Measurements from ENCODE around the gene WT1. TPM values are rescaled to one million over a fixed set of nuclear protein-coding genes. Genes with fewer than 3 reads are reported as not detected.

WT1 gene
- total and polyA plus RNA-seq, 10 of the 15 experiments (the other 5 are each of a cell fraction or from before 2014, with no cell fraction given) = 0.07 to 0.37 (median 0.08) TPM; not detected in 7

- no peak for TF ChIP-seq CTCF (IDR thresholded peaks at IDR 0.05 in 2 of 3, conservative IDR thresholded peaks at IDR 0.05 in 1 of 3; ENCODE audit: control insufficient read depth in 2 of 3, extremely low read depth in 1 of 3, insufficient read depth in 1 of 3, low read depth in 3 of 3, low read length in 3 of 3)
Observed at GRCh38 chr11:32343325-32344008, 91.9 kb downstream of the WT1 start (continued).

GRCh38 chr11:32341620-32342613 is 93.4 kb downstream of the WT1 start:
- DNase-seq (ENCODE audit: low read depth, low spot score) = no peak
- no peak for ATAC-seq
- Histone ChIP-seq H4K20me1 (ENCODE audit: control insufficient read depth, insufficient read depth) (no peaks in the 10 kb centered on the region), H3K27me3 (replicated peaks in 1 of 2; ENCODE audit: control insufficient read depth in 2 of 2, insufficient read depth in 2 of 2, low read length in 1 of 2) (no peaks in the 10 kb centered on the region; a peak in 1 of 4 replicates), H3K79me2 (ENCODE audit: control insufficient read depth, insufficient read depth, low read length) (no peaks in the 10 kb centered on the region), H3K4me3 (no peak overlapping the region), H3K27ac (ENCODE audit: control insufficient read depth, insufficient read depth) (no peak overlapping the region), H3K9ac (ENCODE audit: control insufficient read depth, insufficient read depth, low read length) (no peak overlapping the region), H2AFZ (ENCODE audit: control insufficient read depth, low read depth, low read length) (no peak overlapping the region), H3K4me1 (ENCODE audit: control insufficient read depth, insufficient read depth, low read length) (no peaks in the 10 kb centered on the region), H3K36me3 (ENCODE audit: control insufficient read depth in 2 of 2, insufficient read depth in 2 of 2, low read length in 1 of 2) (no peaks in the 10 kb centered on the region), H3K4me2 (ENCODE audit: control insufficient read depth, insufficient read depth) (no peak overlapping the region), H3K9me3 (replicated peaks; ENCODE audit: control insufficient read depth, insufficient read depth, low read length) (no peaks in the 10 kb centered on the region)
- RAD21 ChIA-PET (ENCODE audit: unreplicated experiment) = interaction anchor here (1.1 kb wide), 1 partner anchor 47 kb away, joined by 3 read pairs; no protein-coding TSS in a partner anchor
- WGBS (ENCODE audit: insufficient coverage, insufficient replicate concordance, low lambda C conversion rate, missing lambda C conversion rate) = 49% methylated on average over 10 of the region's 10 CpGs
- BruUV-seq (replicated peaks) = no TSS peak
- POLR2A ChIA-PET = interaction anchor here (0.7 to 1.4 kb wide), 2 partner anchors 10 to 79 kb away, joined by 3 to 5 read pairs; no protein-coding TSS in a partner anchor
- intact Hi-C loops (cut with micrococcal nuclease; ENCODE audit: unreplicated experiment) (no loop called here), in situ Hi-C loops (cut with MboI) (no loop called here)
- no peak for FAIRE-seq
- CTCF ChIA-PET = interaction anchor here (0.6 kb wide), 1 partner anchor 37 kb away, joined by 3 read pairs; no protein-coding TSS in a partner anchor
- SMC1A ChIA-PET (ENCODE audit: uncharacterized antibody, unreplicated experiment) = interaction anchor here (0.6 to 1.7 kb wide), 3 partner anchors 10 to 242 kb away, joined by 3 to 8 read pairs (median 4); partner anchors contain the start of gene EIF3M
- TF ChIP-seq KAT2A (conservative IDR thresholded peaks at IDR 0.05; ENCODE audit: control insufficient read depth, low read depth, low read length) (no peak), PML (IDR thresholded peaks at IDR 0.05; ENCODE audit: low read length) (no peak), MTA3 (IDR thresholded peaks at IDR 0.05; ENCODE audit: borderline replicate concordance, low read length) (no peak), RELA (IDR thresholded peaks at IDR 0.05; ENCODE audit: borderline replicate concordance, partially characterized antibody) (no peak), NFIC (IDR thresholded peaks at IDR 0.05; ENCODE audit: low read depth, low read length) (no peak), REST (IDR thresholded peaks at IDR 0.05; ENCODE audit: low read depth, low read length) (no peak), SIX5 (IDR thresholded peaks at IDR 0.05; ENCODE audit: low read depth, low read length, severe bottlenecking) (no peak), EZH2 (IDR thresholded peaks at IDR 0.05; ENCODE audit: borderline replicate concordance, control insufficient read depth, low read depth, low read length) (no peak), BCL11A (IDR thresholded peaks at IDR 0.05; ENCODE audit: low read depth, low read length) (no peak), IRF4 (IDR thresholded peaks at IDR 0.05; ENCODE audit: low read depth, low read length) (no peak), USF1 (IDR thresholded peaks at IDR 0.05; ENCODE audit: borderline replicate concordance, extremely low read length, insufficient read depth, low read depth, low read length) (no peak), ASH2L (IDR thresholded peaks at IDR 0.05; ENCODE audit: borderline replicate concordance, low read depth) (no peak)

All from GM12878 (cell line).